ENCODE results near the gene PGBD5.

PGBD5 gene

DNA sequence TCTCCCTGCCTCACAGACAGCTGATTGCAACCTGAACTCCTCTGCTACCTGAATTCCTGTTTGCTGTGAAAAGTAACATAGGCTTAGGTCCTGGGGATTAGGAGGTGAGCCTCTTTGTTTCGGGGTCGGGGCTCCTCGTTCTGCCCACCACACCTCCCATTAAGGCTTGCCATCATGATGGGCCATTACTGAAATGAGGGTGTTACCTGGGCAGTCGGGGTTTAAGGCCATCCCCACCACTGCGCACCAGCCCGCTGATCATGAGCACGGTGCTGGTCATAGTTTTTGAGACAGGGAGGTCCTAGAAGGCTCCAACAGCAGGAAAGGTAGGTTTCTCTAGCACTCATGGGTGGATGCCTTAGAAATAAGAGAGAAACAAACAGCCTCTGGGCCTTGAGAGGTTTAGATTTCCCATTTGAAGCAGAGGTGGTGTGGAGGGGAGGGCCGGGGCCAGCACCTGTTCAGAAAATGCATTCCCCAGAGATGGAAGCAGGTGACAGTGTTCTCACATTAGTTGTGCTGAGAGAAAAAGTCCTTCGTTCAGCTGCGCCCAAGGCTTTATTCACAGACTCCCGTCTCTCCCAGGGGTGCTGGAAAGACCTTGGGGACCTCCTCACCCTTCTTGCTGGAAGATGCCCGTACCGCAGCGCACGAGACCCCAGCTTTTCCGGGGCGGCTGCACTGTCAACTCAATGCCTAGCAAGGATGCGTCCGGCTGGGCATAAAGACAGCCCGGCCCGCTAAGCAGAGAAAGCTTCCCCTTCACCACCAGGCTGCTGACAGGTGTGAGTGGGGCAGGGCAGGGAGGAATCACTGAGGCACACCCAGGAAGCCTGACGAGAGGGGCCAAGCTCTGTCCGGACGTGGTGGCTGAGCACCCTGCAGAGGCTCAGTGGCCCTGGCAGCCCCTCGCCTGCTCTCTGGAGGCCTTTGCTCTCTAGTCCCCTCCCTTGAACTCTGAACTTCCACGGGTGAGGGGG, 125.5 kb downstream of the PGBD5 start:
- no peak for TF ChIP-seq CTCF (IDR thresholded peaks at IDR 0.05; ENCODE audit: low read depth, low read length, missing control alignments)
- H3K4me3 ChIP-seq (ENCODE audit: low read depth, low read length), result no peak overlapping the region
- DNase-seq (ENCODE audit: low read depth), result no peak

- H3K4me3 ChIP-seq (ENCODE audit: low read depth, low read length), result no peak overlapping the region
- TF ChIP-seq CTCF (IDR thresholded peaks at IDR 0.05; ENCODE audit: low read depth, low read length, missing control alignments), result no peak
- DNase-seq (ENCODE audit: low read depth), result no peak
Measured at GRCh38 chr1:230299191-230300006, 126.7 kb downstream of the PGBD5 start.

DNA sequence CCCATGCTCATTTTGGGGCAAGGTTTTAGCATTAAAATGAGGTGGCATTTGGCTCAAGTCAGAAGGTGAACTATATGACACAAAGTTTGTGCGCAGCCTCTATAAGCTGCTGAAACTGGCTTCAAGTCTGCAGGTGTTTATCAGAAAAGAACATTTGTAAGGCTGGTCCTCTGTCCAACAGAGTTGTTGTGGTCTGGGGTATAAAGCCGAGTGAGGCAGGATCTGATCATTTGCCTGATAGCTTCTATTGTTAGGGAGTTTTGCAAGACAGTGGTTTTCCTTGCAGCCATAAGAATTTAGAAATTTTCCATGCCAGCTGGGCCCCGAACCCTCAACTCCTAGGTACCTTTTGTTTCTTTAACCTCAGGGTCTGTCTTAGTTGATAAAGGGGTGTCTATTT, 130.8 kb downstream of the PGBD5 start:
- H3K4me3 ChIP-seq (ENCODE audit: low read depth, low read length), result no peak overlapping the region
- TF ChIP-seq CTCF (IDR thresholded peaks at IDR 0.05; ENCODE audit: low read depth, low read length, missing control alignments), result no peak
- DNase-seq (ENCODE audit: low read depth), result no peak

DNA sequence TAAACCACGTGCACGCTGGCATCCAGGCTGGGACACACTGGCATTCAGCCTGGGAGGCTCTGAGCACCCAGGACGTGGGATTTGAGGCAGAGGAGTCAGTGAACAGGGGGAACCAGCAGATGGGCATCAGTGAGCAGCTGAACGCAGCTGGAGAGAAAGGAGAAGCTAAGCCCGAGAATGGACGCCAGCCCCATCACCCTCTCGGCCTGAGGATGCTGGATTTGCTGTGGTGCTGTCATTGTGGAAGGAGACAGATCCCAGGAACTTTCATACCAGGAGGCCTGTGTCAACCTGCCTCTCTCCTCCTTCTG, 132.8 kb downstream of the PGBD5 start:
- DNase-seq (ENCODE audit: low read depth), result no peak
- TF ChIP-seq CTCF (IDR thresholded peaks at IDR 0.05; ENCODE audit: low read depth, low read length, missing control alignments), result no peak
- no peak overlapping the region for H3K4me3 ChIP-seq (ENCODE audit: low read depth, low read length)

GRCh38 chr1:230292689-230293389, 133.3 kb downstream of the PGBD5 start:
- DNase-seq (ENCODE audit: low read depth), result no peak
- H3K4me3 ChIP-seq (ENCODE audit: low read depth, low read length), result no peak overlapping the region
- no peak for TF ChIP-seq CTCF (IDR thresholded peaks at IDR 0.05; ENCODE audit: low read depth, low read length, missing control alignments)

DNA sequence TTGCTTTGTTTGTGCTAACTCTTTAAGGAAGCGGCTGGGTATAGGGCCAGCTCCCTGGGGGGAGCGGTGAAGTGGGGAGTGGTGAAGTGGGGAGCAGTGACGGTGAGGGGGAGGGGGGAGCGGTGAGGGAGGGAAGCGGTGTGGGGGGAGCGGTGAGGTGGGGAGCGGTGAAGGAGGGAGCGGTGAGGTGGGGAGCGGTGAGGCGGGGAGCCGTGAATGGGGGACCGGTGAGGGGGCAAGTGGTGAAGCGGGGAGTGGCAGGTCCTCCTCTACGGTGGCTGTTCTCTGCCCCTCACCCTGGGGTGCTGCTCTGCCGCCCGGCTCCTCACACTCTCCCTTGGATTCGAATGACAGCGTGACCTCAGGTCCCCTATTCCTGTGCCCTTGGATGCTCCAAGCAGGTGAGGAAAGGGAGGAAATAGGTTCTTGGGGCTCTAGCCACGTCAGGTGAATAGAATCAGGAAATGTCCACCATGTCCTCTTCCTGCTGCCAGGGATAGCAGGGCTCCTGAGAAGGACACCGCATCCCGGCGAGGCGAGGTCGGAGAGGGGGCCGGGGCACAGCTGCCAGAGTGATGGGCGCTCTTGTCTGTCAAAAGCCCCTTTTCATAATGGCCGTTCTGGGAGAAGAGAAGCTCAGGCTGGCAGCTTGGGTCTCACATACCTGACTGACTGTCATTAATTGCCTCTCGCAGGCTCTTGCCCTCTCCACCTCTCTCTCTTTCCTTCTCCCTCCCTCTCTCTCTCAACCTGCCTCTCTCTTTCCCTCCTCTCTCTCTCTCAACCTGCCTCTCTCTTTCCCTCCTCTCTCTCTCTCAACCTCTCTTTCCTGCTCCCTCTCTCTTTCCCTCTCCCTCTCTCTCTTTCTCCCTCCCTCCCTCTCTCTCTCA, 134.2 kb downstream of the PGBD5 start:
- TF ChIP-seq CTCF (IDR thresholded peaks at IDR 0.05; ENCODE audit: low read depth, low read length, missing control alignments), result no peak
- no peak for DNase-seq (ENCODE audit: low read depth)
- no peak overlapping the region for H3K4me3 ChIP-seq (ENCODE audit: low read depth, low read length)

Measured in GM12864 (cell line).